Activated T-cell treated with anti-CD3 and anti-CD28 coated beads, Interleukin-2, amount 50 U/mL, for 1 hour (primary cell): Measurements from ENCODE around the gene COL25A1.
"Not testable (repeated sequence)": the region's sequence is repeated elsewhere in the genome, so short reads cannot be mapped to it uniquely, and the experiment has no call there.

Source experiments
- DNase-seq: peaks from one replicate; pipeline ENCODE4 v3.0.0-alpha.2; 2020

Gene COL25A1

GRCh38 chr4:109118635-109119034 is 183.8 kb downstream of the COL25A1 start:
- no peak for DNase-seq

GRCh38 chr4:109114501-109114900 is 188.0 kb downstream of the COL25A1 start:
- DNase-seq = no peak

- no peak for DNase-seq
Measured at GRCh38 chr4:109113521-109113920, 188.9 kb downstream of the COL25A1 start.

GRCh38 chr4:109111031-109111430 is 191.4 kb downstream of the COL25A1 start:
- DNase-seq = no peak

- DNase-seq = not testable (repeated sequence)
Measured at GRCh38 chr4:109108215-109108614, 194.2 kb downstream of the COL25A1 start.

- no peak for DNase-seq
Measured at GRCh38 chr4:109094056-109094455, 208.4 kb downstream of the COL25A1 start.

- no peak for DNase-seq
Measured at GRCh38 chr4:109091727-109092409, 210.6 kb downstream of the COL25A1 start.

- DNase-seq = no peak
Measured at GRCh38 chr4:109083911-109084310, 218.5 kb downstream of the COL25A1 start.

GRCh38 chr4:109079731-109080130 is 222.7 kb downstream of the COL25A1 start:
- DNase-seq = no peak

- DNase-seq = no peak
Measured at GRCh38 chr4:109079201-109079600, 223.3 kb downstream of the COL25A1 start.

GRCh38 chr4:109078724-109079123 is 223.7 kb downstream of the COL25A1 start:
- no peak for DNase-seq

- DNase-seq = no peak
Measured at GRCh38 chr4:109077505-109077904, 225.0 kb downstream of the COL25A1 start.

- DNase-seq = not testable (repeated sequence)
Measured at GRCh38 chr4:109076709-109077108, 225.7 kb downstream of the COL25A1 start.

- no peak for DNase-seq
Measured at GRCh38 chr4:109075621-109076020, 226.8 kb downstream of the COL25A1 start.

- no peak for DNase-seq
Measured at GRCh38 chr4:109072595-109072994, 229.9 kb downstream of the COL25A1 start.

GRCh38 chr4:109070677-109071076 is 231.8 kb downstream of the COL25A1 start:
- not testable (repeated sequence) for DNase-seq

- no peak for DNase-seq
Measured at GRCh38 chr4:109067508-109068235, 234.8 kb downstream of the COL25A1 start.

GRCh38 chr4:109065006-109065405 is 237.5 kb downstream of the COL25A1 start:
- no peak for DNase-seq

GRCh38 chr4:109053257-109053656 is 249.2 kb downstream of the COL25A1 start:
- no peak for DNase-seq

GRCh38 chr4:109052821-109053220 is 249.6 kb downstream of the COL25A1 start:
- no peak for DNase-seq

- no peak for DNase-seq
Measured at GRCh38 chr4:109051054-109051453, 251.4 kb downstream of the COL25A1 start.

- no peak for DNase-seq
Measured at GRCh38 chr4:109049926-109050325, 252.5 kb downstream of the COL25A1 start.

- DNase-seq = no peak
Measured at GRCh38 chr4:109046471-109047201, 255.8 kb downstream of the COL25A1 start.

- DNase-seq = no peak
Measured at GRCh38 chr4:109044431-109044830, 258.0 kb downstream of the COL25A1 start.
